Activated CD4-positive, alpha-beta T cell treated with anti-CD3 and anti-CD28 coated beads, Interleukin-2, amount 50 U/mL, for 48 hours (primary cell): ENCODE measurements around the gene ANKRD42.

Source experiments
- DNase-seq, 2 experiments: peaks; one replicate each; pipeline ENCODE4 v3.0.0-alpha.2; 2020

Gene ANKRD42

GRCh38 chr11:83294208-83294607 lies 100.7 kb downstream of the ANKRD42 start:
- no peak for DNase-seq
